HG02763 (cell line): ENCODE results near the gene MRPS2.
"Not testable (repeated sequence)": the region's sequence is repeated elsewhere in the genome, so short reads cannot be mapped to it uniquely, and the experiment has no call there.

Experiments used
- ATAC-seq: cut with Tn5 transposase; IDR thresholded peaks from one replicate; pipeline ENCODE4 v1.9.1; 2021; ENCODE audit warnings: mild to moderate bottlenecking, moderate library complexity; ENCODE audit not compliant: unreplicated experiment

Gene MRPS2

DNA sequence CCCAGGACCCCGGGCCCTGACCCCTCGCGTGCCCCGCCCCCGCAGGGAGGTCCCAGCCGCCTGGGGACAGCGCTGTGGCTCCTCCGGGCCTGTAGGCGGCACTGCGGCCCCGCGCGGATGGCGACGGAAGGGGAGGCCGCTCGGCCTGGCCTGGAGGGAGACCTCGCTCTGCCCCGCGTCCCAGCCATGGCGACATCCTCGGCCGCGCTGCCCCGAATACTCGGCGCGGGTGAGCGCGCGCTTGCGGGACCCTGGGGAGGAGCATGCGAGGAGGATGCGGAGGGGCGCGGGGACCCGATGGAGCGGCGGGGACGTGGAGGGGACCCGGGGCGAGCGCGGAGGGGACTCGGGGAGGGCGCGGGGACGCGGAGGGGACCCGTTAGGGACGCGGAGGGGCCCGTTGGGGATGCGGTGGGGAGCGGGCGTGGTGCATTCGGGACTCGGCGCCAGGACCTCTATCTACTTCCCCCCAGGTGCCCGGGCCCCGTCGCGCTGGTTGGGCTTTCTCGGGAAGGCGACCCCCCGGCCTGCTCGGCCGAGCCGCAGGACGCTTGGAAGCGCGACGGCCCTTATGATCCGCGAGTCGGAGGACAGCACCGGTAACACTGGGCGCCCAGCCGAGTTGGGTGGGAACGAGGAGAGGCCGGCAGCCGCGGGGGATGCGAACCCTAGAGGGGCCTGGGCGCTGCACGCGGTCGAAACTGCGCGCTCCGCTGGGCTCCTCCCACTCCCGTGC, at the start of gene MRPS2:
Gene MRPS2, plus strand, starts transcription at position 158 of the 736 bp plus-strand sequence. Its CDS starts 29 bp downstream, at position 187.
- ATAC-seq, result peak; percentile 76

DNA sequence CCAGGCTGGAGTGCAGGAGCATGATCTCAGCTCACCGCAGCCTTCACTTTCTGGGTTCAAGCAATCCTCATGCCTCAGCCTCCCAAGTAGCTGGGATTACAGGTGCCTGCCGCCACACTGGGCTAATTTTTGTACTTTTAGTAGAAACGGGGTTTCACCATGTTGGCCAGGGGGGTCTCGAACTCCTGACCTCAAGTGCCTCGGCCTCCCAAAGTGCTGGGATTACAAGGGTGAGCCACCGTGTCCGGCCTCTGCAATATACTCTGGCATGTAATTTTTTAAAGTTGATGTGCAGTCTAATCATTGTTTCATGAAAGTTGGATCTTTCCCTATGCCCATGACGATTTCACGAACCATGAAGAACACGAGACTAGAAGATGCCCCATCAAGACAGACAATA, 49.5 kb upstream of the MRPS2 start:
- ATAC-seq, result no peak

DNA sequence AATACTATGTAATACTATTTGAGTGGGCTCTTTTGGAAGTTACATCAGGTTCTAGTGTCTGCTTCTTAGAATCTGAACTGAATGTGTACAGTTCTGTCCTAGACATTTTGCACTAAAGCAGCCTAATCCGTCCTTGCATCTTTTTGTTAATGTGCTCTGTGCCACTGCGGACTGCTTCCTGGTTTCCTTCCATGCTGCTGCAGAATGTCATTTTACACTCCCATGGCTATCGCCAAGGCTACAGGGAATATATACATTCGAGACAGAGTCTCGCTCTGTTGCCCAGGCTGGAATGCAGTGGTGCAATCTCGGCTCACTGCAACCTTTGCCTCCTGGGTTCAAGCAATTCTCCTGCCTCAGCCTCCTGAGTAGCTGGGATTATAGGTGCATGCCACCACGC, 48.6 kb upstream of the MRPS2 start:
- not testable (repeated sequence) for ATAC-seq

DNA sequence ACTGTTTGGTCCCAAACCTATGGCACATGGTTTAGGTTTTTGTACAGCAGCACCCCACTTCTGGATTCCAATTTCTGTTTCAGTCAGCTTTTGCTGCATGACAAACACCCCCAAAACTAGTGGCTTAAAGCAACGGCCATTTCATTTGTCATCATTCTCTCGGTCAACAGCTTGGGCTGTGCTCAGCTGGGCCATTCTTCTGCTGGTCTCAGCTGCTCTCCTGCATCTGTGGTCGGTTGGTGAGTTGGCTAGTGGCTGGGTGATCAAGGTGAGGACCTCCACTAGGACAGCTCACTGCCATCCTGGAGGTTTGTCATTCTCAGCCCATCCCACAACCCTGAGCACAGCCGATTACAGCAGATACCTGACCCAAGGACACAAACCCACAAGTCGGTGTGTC, 45.7 kb upstream of the MRPS2 start:
- no peak for ATAC-seq

DNA sequence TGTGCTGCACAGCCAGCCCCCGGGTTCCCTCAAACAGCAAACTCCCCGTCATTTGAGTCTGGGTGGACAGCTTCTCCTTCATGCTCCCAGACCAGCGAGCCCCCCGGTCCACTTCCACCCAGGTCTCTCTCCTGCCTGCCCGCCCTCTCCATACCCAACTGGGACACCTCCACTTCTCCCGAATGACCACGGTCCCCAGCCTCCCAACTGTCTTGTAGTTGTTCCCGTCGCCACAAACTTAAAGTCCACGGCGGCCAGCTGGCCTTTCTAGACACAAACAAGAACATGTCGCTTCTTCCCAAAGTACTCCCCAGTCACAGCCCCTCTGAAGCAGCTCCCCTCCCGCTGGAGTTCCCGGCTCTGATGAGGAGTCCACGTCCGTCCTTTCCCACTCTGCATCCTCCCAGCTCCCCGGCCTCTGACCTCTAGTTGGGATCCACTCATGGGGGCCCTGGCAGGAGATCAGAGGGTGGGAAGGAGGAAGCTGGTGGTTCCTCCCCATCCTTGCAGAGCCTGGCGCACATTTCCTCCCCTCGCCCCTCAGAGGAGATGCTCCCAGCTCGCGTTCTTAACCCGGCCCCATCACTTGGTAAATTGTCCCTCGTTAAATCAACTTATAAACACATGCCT, 45.0 kb upstream of the MRPS2 start:
- no peak for ATAC-seq

DNA sequence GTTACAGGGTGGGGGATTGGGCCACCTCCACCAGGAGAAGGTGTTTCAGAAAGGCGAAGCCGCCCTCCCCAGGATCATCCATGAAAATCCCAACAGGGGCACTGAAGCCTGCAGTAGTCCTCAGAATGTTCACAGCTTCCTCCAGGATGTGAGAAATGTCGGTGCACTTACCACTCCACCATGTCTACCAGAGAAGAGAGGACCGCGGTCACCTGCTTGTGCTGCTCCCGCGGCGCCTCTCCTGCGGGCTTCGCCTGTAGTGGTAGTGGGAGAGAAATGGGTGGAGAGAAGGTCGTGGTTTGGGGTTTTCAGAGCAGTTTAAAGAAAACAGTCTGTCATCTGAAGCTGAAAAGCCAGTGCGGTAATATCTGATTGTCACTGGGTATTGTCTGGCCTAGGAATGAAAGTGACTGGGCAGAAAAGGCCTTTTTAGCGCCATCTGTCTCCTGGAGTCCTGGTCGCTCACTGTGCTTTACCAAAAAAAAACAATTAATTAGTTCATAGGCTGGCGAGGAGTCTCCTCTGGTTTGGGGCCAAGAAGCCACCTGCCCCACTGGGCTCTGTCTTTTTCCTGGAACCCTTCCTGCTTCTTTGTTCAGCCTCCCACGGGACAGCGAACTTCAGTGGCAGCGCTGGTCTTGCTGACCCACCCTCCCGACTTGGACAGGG, 43.9 kb upstream of the MRPS2 start:
- no peak for ATAC-seq

DNA sequence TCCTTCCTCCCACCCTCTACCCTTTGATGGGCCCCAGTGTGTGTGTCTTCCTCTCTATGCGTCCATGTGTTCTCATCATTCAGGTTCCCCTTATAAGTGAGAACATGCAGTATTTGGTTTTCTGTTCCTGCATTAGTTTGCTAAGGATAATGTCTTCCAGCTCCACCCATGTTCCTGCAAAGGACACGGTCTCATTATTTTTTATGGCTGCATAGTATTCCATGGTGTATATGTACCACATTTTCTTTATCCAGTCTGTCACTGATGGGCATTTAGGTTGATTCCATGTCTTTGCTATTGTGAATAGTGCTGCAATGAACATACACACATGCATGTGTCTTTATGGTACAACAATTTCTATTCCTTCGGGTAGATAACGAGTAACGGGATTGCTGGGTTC, 42.0 kb upstream of the MRPS2 start:
- ATAC-seq, result not testable (repeated sequence)

DNA sequence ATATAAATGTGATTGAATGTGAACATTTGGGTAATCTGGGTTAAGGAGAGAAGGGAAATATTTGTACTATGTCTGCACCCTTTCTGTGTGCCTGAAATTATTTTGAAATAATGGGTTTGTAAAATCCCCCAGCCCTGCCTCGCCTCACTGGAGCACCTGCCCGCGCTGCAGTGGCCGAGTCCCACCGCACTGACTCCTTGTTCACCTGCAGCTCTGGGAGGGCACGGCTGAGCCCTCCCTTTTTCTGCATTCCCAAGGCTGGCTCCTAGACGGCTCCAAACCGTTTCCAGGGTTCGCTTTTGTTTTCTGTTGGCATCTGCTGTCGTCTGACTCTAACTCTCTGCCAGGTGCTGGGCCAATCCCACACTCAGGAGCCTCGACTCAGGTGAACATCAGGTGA, 38.5 kb upstream of the MRPS2 start:
- no peak for ATAC-seq

DNA sequence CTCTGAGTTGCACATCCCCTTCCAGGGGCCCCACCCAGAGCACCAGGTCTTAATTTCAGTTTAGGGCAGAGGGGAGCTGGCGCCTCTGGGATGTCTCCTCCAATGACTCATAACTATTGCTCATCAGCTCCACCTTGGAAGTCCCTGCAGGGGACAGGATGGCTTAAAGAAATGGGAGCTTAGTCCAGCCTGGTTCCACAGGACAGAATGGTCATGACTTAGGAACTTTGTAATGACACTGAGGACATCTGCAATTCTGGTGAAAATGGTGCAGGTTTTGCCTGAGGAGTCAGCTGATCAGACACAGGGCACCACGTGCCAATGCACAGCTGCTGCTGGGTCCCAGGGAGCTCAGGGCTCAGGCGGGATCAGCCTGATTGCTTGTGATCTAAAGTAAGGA, 37.3 kb upstream of the MRPS2 start:
- no peak for ATAC-seq

DNA sequence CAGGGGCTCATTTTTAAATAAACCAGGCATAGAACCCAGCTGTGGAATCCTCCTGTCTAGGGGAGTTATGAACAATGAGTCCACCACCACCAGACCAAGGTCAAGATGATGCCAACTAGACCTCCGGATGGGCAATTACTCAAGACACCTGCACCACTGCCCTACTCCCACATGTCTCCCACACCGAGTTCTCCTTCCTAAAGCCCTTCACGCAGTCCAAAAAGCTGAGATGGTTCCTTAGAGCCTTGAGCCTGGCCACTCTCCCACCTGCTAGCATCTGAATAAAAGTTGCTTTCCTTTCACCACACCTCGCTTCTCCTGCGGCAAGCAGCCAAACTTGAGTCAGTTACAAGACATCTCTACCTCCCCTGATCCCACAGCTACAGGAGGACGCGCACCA, 36.3 kb upstream of the MRPS2 start:
- no peak for ATAC-seq

DNA sequence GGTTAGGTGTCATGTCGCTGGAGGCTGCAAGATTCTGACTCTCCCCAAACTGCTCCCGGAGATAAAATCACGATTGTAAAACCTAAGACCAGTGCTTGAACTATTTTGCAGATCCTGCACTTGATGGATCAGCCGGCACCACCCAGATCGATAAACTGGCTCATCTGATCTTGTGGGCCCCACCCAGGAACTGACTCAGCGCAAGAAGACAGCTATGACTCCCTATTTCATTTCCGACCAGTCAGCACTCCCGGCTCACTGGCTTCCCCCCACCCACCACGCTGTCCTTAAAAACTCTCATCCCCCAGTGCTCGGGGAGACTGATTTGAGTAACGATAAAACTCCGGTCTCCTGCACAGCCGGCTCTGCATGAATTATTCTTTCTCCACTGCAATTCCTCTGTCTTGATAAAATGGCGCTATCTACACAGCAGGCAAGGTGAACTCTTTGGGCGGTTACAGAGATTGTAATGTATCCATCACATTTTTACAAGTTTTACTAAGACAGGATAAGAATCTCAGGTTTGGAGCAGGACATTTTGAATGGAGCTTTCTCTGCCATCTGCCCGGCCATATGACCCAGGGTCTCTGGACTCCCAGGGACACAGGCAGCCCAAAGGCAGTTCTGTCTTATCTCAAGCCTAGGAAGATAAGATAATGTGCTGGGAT, 31.5 kb upstream of the MRPS2 start:
- ATAC-seq, result no peak

DNA sequence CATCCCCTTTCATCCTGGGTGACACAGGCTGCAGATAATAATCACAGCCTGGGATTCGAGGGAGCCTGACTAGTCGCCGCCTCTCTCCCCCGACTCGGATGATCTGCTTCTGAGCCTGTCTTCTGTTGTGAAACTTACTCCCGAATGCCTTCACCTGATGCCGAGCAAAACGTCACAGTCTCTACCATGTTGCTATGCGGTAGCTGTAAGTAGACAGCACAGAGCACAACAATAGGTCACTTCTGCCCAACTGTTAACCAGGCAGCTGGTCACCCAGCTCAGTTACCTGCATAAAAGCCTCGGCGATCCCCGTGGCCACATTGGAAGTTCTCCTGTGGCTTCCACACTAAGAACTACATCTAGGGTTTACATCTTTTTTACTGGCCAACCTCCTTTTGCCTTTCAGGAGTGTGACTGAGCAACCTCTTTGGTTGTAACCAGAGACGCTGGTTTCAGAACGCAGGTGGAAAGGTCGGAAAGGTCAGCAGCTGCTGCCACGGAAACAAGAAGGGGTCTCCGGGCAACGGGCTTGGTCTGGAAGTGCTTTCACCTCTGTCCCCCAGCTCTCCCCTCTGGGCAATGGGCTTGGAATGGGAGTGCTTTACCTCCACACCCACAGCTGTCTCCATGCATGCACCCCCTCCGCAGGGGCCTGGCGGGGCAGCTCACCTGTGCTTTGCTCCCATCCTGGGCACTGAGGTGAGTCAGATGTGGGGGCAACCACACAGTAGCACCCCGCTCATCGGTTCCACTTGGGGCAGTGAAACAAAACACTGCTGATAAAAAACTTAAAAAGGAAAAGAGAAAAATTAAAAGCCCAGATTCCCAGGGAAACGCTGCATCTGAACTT, 28.5 kb upstream of the MRPS2 start:
- no peak for ATAC-seq

DNA sequence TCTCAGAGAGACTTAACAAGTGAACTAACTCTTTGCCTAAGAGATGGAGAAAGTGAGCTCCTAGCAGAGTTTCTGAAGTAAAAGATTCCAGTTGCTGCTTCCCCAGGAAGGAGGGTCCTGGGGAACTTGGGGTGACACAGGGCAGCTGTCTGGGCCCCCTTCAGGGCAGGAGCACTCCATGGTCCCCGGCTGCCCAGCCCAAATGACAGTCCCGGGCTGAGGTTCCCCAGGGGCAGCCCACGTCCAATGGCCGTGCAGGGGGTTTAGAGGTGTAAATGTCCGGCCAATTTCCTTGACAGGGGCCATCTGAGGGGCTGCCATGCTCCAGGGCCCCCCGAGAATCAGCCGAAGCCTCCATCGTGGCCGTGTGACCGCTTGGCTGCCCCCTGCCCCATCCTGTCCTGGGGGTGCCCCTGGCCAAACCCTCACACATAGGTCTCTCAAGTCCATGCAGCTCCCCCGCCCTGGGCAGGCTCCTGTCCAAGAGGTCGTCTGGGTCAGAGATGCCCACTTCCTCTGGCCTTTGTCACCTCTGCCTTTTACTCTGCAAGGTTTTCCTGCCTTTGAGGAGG, 26.4 kb upstream of the MRPS2 start:
- ATAC-seq, result no peak

DNA sequence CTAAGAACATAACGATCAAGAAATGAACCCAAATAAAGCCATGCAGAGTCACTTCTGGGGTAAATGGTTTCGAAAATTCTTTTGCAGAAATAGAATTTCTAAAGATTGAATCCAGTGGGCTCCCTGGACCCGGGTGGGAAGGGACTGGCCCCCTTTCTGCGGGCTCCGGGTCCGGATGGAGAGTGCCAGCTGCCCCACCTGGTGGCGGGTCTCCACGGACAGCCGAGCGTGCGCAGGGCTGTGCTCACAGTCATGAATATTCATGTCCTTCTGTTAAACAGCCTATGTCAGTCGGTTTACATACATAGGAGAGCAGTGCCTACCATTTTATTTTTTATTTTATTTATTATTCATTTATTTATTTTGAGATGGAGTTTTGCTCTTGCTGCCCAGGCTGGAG, 25.6 kb upstream of the MRPS2 start:
- no peak for ATAC-seq

DNA sequence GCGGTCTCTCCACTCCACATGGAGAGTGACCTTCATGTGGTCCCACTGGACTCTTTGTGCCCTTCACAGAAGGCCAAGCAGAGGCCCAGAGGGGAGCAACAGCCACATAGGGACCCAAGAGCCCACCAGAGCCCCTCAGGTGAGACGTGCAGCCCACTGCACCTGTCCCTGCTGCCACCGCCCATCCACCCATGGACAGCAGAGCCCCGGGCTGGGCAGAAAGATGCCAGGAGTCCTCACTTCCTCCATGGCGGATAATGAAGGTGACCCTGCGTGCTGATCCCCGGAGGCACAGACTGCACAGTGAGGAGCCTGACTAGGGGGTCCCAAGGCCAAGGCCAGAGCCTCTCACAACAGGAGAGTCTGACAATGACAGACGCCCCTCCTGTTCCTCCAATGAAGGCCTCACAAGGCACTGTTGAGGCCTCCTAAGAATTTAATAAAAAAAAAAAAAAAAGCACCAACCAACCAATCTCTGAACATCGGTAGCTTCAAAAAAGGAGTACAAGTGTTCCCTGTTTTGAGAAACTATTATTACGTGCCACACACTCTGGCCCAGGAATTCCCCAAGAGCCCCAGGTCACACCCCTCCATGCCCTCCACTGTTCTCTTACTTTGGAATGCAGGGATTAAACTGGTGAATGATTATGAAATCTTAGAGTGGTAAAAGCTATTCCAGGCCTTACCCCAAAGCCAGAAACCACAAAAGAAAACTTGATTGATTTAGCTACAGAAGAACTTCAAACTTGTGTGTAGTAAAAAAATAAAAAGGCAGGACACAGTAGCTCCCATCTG, 23.7 kb upstream of the MRPS2 start:
- ATAC-seq, result no peak

DNA sequence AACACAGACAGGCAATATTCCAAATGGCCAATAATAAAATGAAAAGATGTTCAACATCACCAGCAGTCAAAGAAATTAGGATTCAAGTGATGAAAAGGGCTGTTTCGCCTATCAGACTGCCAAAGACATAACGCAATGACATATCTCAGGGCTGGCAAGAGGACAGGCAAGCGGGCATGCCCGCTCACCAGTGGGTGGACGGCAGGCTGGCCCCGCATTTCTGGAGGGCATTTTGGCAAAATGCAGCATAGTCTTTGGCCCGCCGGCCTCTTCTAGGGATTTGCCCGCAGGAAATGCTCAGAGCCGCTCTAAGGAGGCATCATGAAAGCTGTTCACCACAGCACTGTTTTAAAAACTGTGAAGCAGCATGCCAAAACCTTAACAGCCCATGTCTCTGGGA, 22.3 kb upstream of the MRPS2 start:
- no peak for ATAC-seq

DNA sequence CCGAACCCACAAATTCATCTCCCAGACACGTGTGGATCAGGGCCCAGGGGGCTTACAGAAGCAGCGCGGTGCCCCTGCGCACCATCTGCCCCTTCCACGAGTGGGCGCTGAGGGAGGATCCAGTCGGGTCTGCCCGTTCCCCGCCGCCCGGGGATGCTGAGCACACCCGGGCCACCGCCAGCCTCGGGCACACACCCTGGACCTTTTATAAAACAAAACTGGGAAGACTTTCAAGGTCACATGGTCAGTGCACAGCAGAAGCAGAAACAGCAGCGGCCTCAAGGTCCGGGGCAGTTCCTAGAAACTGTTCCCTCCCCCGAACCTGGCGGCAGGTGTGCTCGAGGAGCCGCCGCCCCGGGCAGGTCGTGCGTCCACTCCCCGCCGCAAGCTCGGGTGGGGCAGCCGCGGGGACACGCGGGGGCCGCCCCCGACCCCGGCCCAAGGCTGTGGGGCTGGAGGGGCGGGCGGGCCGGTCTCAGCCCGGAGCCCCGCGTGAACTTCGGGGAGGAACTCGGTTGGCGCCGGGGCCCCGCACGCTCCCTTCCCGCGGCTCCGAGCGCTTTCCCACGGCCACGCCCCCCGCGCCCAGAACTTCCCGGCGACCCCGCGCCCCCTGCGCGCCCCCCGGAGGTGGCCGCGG, 21.5 kb upstream of the MRPS2 start:
- no peak for ATAC-seq

DNA sequence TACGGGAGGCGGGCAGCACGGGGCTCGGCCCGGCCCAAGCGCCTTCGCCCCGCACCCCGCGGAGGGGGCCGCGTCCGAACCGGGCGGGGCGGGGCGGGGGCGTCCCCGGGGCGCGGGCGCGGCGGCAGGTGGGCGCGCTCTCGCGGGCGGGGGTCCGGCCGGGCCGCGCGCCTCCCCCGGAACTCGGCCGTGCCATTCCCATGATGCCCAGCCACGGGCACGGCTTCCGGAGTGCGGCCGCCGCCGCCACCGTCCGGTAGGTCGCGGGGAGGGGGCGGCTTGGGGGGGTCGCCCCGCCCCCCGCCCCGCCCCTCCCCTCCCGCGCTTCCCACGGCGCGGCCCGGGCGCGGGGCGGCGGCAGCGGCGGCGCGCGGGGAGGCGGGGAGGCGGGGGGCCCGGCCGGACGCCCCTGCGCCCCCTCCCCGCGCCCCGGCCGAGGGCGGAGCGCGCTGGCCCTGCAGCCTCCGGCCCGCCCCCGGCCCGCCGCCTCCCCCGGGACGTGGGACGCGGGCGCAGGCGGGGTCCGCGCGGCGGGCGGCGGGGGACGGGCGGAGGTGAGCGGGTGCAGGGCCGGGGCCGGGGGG, 20.9 kb upstream of the MRPS2 start, which contains the start of gene PPP1R26:
Gene PPP1R26, plus strand, starts transcription at position 314 of the 584 bp plus-strand sequence. CDS start 4,729 bp downstream, outside the sequence.
- no peak for ATAC-seq
